GM10847 (cell line): ENCODE results near the gene MED12.
A peak's percentile ranks its signal among the peaks of the same experiment; 100 is the strongest.

ENCODE experiments used
- POLR2A ChIP-seq: IDR thresholded peaks from 2 replicates; pipeline ENCODE4 v1.6.1; 2011; ENCODE audit not compliant: insufficient read length; ENCODE audit errors: extremely low read depth

MED12 gene

DNA sequence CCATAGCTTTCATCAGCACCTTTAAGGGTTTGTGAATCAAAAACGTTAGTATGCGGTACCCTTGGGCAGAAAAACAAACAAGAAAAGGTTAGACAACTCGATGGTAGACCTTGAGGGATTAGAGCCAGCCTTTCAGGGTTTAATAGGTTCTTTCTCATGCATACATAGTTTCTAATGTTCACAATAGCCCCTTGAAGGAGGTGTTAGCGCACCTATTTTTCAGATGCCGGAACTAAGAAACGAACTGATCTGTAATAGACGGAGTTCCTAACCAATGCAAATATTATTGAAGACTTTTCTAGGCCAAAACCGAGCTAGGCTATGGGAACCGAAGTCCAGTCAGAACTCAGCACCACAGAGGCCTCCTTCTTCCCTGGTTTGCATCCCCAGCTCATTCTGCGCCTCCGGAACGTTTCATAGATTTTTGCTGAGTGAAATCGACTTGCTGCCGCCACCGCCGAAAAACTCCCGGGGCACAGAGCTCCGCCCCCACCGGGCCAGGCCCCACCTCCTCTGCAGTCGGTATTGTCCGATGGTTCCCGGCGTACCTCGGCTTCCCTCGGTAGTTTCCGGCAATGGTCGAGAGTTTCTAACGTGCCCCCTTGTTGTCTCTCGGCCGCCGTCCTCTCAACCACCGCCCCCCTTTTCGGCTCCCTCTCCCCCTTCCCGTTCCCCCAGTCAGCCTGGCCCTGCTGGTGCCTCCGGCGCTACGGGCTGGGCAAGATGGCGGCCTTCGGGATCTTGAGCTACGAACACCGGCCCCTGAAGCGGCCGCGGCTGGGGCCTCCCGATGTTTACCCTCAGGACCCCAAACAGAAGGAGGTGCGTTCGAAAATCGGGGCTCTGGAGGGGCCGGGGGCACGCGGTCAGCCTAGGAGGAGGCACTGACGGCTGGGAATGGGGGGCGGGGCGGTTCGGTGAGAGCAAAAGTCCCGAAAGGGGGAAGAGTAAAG, at the start of gene MED12:
TSS of gene MED12 (plus strand) at position 565 of the 953 bp plus-strand sequence. CDS start at position 724, 159 bp downstream.
- TF ChIP-seq POLR2A, result peak; percentile 35

GRCh38 chrX:71070531-71070930, 47.9 kb upstream of the MED12 start:
- TF ChIP-seq POLR2A, result no peak

GRCh38 chrX:71081330-71082123, 36.9 kb upstream of the MED12 start:
- TF ChIP-seq POLR2A, result no peak

DNA sequence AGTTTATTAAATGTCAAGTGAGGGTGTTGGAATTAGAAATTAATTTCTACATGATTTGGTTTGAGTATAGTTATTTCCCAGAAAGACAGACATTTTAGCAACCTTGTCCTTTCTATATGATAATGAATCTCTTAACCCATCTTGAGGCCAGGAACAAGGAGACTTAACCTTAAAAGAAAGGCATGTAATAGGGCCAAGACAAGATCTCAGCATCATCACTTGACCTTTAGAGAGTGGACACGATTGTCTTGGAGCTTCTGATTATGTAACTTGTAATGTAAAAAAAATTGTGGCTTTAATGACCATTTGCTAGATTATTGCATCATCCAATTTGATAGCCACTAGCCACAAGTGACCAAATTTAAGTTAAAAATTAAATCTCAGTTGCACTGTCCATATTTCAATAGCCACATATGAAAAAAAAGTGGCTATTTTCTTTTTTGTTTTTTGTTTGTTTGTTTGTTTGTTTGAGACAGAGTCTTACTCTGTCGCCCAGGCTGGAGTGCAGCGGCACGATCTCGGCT, 36.2 kb upstream of the MED12 start:
- TF ChIP-seq POLR2A, result no peak

DNA sequence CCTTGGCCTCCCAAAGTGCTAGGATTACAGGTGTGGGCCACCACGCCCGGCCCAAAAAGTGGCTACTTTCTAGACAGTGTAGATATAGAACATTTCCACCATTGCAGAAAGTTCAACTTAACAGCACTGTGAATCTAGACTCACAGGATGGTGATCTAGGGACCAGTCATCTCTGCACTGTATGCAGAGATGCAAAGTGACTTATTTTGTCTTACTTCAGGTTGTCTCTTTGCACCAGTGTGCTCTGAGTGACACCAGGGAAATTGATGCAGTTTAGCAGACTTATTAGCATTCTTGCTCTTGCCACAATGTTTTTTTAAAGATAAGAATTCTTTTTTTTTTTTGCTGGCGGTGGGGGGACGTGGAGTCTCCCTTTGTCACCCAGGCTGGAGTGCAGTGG, 35.6 kb upstream of the MED12 start:
- no peak for TF ChIP-seq POLR2A

DNA sequence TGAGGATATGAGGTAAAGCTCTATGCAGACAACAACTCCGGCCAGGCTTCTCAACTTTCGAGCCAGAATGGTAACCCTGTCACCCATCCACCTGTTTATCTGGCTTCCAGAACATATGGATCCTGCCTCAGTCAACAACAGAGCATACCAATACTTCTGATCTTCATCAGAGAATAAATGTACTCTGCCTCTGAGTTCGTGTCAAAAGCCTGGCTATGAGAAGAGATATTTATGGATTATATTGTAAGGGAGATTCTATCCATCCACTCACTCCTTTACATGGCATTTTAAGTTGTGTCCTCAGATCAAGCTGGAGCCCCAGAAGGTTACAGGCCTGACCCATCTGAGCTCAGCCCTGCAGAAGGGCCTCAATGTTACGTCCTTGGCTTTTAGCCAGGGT, 32.5 kb upstream of the MED12 start:
- no peak for TF ChIP-seq POLR2A

DNA sequence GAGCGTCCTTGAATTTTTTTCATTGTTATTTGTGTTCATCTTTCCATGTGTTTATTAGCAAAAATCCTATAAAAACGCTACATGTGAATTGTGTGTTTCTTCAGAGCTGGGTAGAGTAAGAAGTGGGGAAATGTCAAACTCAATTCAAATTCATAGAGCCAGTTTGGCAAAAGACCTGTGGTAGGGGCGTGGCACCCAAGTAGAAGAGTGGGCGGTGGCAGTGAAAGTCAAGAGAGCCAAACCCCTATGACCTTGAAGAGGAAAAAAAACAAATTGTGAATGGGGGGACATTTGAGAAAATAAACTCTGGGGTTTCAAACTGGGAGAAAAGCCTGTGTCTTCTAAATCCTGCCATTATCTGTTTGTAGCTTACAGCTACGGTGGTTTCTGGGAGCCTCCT, 27.1 kb upstream of the MED12 start:
- no peak for TF ChIP-seq POLR2A

GRCh38 chrX:71095033-71095432, 23.4 kb upstream of the MED12 start:
- no peak for TF ChIP-seq POLR2A

DNA sequence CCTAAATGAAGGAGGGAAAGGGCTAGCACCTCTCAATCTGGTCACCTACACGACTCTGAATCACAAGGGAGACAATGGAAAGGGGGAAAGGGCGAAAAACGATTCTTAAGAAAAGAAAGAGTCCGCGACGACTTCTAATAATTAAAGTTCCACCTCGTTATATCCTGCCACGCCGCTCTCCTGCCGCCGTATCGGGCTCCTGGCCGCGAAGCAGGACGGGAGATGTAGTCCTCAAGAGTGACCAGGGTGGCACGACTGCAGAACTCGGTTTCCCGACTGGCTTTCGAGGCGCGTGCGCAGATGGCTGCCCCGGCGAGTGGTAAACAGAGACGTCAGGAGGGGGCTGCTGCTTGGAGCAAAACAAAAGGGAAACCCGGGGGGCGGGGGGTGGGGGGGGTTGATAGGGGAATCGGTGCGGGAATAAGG, 22.8 kb upstream of the MED12 start, which contains the start of gene FOXO4:
TSS of gene FOXO4 (plus strand) at position 297 of the 426 bp plus-strand sequence. CDS start 678 bp downstream, outside the sequence.
- no peak for TF ChIP-seq POLR2A

DNA sequence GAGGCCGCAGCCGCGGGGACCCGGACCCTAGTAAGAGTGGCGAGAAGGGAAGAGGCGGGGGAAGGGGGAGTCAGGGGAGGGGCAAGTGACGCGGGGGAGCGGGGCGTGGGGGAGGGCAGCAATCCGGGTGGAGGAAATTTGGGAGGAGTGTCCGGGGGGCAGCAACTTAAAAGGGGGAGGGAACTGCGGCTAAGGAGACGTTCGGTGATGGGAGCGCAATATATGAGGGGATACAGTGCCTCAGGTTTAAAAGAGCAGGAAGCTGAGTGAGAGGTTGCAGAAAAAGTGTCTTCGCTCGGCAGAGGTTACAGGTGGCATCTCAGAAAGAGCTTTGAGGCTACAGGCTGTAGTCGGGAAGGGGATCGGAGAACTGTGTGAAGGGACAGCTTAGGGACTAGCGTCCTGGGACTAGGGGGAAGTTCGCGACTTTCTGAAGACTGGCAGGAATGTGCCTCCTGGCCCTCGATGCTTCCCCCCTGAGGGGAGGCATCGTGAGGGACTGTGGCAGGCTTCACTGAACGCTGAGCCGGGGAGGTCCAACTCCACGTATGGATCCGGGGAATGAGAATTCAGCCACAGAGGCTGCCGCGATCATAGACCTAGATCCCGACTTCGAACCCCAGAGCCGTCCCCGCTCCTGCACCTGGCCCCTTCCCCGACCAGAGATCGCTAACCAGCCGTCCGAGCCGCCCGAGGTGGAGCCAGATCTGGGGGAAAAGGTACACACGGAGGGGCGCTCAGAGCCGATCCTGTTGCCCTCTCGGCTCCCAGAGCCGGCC, 22.2 kb upstream of the MED12 start:
- no peak for TF ChIP-seq POLR2A

GRCh38 chrX:71096760-71097032, 21.7 kb upstream of the MED12 start:
- TF ChIP-seq POLR2A, result no peak

- TF ChIP-seq POLR2A, result no peak
Observed at GRCh38 chrX:71098302-71098701, 20.1 kb upstream of the MED12 start.

DNA sequence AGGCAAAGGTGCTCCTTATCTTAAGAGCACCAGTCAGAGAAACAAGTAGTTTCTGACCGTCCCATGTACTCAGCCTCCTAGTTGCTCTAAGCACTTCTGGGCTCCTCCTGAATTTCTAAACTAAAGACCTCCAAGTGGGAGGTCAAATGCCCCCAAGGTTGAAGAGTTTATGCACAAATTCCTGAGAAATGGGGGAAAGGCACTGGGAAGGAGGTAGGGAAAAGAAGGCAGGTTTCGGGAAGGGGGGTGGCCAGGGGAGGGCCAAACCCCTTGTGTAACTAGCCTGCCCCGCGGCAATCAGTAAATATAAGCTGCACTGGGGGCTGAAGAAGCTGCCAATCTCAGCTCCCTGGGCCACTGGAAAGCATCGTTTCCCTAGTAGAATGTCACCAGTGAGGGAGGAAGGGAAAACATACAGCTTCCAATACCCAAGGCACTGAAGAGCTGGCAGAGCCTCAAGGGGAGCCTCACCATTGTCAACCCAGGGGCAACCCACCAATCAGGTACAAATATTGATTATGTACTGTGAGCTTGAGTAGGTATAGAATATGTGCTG, 19.4 kb upstream of the MED12 start:
- no peak for TF ChIP-seq POLR2A

DNA sequence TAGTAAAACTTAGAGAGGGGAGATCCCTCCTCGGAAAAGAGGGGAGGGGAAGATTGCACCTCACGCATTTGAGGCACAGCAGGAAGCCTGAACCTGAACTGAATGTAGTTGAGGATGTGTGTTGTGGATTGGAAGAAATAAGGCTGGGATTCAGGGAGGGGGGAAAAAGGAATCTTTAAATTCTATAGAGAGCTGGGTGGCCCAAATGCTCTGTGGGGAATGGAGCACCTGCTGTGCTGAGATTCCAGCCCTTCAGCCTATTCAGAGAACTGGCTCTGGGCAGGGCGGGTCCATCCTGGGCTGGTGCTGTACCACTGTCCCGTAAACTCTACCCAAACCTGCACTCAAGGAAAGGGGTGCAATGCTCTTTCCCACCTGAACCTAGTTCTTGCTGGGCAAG, 18.7 kb upstream of the MED12 start:
- no peak for TF ChIP-seq POLR2A
